ENCODE results near the gene RBM19. TPM values are rescaled to one million over a fixed set of nuclear protein-coding genes. Genes with fewer than 3 reads are reported as not detected.

The RBM19 gene
- total RNA-seq, 1 experiment from 2014 or later, result 9.5 TPM

GRCh38 chr12:113776536-113776935, 189.6 kb downstream of the RBM19 start:
- no peak for DNase-seq (ENCODE audit: low spot score)

- no peak for DNase-seq (ENCODE audit: low spot score)
These were observed 191.6 kb downstream of the RBM19 start for GRCh38 chr12:113774526-113774925.

- DNase-seq (ENCODE audit: low spot score), result no peak
These were observed 193.6 kb downstream of the RBM19 start for GRCh38 chr12:113772505-113773030.

GRCh38 chr12:113770389-113770865, 195.7 kb downstream of the RBM19 start:
- no peak for DNase-seq (ENCODE audit: low spot score)

GRCh38 chr12:113769305-113769704, 196.8 kb downstream of the RBM19 start:
- DNase-seq (ENCODE audit: low spot score), result no peak

GRCh38 chr12:113768850-113769249, 197.3 kb downstream of the RBM19 start:
- no peak for DNase-seq (ENCODE audit: low spot score)

- peak; percentile 83 for DNase-seq (ENCODE audit: low spot score)
These were observed 198.9 kb downstream of the RBM19 start for GRCh38 chr12:113766879-113767878.
